ENCODE data around the gene MYBPC3.

The MYBPC3 gene

GRCh38 chr11:47342854-47343253 is 9.6 kb downstream of the MYBPC3 start:
- H4K20me1 ChIP-seq (ENCODE audit: insufficient read depth, low read length, poor library complexity, severe bottlenecking), result no peaks in the 10 kb centered on the region
- H3F3A ChIP-seq (ENCODE audit: low read depth), result no peaks in the 10 kb centered on the region
- no peaks in the 10 kb centered on the region for H3K27me3 ChIP-seq (ENCODE audit: insufficient read depth, low read length, poor library complexity, severe bottlenecking)
- no peaks in the 10 kb centered on the region for H3K9me3 ChIP-seq (ENCODE audit: insufficient read depth, low read depth, low read length)
- TF ChIP-seq EZH2phosphoT487 (IDR thresholded peaks at IDR 0.05; ENCODE audit: borderline replicate concordance), result no peak
- TF ChIP-seq CTCF (conservative IDR thresholded peaks at IDR 0.05; ENCODE audit: low read length), result no peak
- no peaks in the 10 kb centered on the region for H3K4me1 ChIP-seq (ENCODE audit: insufficient read depth, low read length, poor library complexity, severe bottlenecking)
- no peak overlapping the region for H3K4me2 ChIP-seq (ENCODE audit: low read depth, low read length, poor library complexity, severe bottlenecking)
- H3K36me3 ChIP-seq (ENCODE audit: insufficient read depth, low read length), result no peaks in the 10 kb centered on the region
- H3K9me2 ChIP-seq (replicated peaks; ENCODE audit: low read depth, low read length), result no peaks in the 10 kb centered on the region
- H3K9ac ChIP-seq (ENCODE audit: low read depth, low read length, poor library complexity, severe bottlenecking), result no peak overlapping the region
- no peaks in the 10 kb centered on the region for H3K79me2 ChIP-seq (ENCODE audit: insufficient read depth, low read length)
- no peak overlapping the region for H2AFZ ChIP-seq (ENCODE audit: low read length)
- no peak overlapping the region for H3K4me3 ChIP-seq (ENCODE audit: low read length, poor library complexity, severe bottlenecking)

DNA sequence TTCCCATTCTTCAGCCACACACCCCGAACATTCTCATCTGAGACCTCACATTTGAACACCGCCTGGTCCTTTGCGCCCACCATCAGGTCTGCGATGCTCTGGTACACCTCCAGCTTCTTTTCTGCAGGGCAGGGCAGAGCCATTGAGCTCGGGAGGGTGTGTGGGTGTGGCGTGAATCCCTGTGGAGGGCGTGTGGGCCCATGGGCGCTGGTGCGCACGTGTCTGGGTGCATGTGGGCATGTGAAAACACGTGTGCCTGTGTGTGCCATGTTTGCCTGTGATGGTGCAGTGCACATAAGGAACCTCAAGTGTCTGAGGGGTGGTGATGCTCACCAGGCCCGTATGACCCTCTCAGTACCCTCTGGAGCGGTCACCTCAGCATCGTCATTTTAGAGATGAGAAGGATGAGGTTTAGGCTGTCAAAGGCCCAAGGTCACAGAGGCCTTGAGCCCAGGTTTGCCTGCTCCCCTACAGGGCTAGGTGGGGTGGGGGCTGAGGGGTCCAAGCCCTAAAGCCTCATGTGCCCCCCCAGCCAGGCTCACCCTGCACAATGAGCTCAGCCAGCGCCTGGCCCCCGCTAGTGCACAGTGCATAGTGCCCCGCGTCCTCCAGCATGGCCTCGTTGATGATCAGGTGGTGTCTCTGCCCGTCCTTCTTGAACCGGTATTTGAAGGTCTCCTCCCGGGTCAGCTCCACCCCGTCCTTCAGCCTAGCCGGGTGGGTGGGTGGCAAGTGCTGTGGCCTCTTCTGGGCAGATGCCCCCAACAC is 10.3 kb downstream of the MYBPC3 start:
- H3K4me2 ChIP-seq (ENCODE audit: low read depth, low read length, poor library complexity, severe bottlenecking), result no peak overlapping the region
- H3K36me3 ChIP-seq (ENCODE audit: insufficient read depth, low read length), result no peaks in the 10 kb centered on the region
- TF ChIP-seq EZH2phosphoT487 (IDR thresholded peaks at IDR 0.05; ENCODE audit: borderline replicate concordance) (no peak), CTCF (conservative IDR thresholded peaks at IDR 0.05; ENCODE audit: low read length) (no peak)
- no peak overlapping the region for H2AFZ ChIP-seq (ENCODE audit: low read length)
- H3F3A ChIP-seq (ENCODE audit: low read depth), result no peaks in the 10 kb centered on the region
- H3K9me2 ChIP-seq (replicated peaks; ENCODE audit: low read depth, low read length), result no peaks in the 10 kb centered on the region
- no peak overlapping the region for H3K4me3 ChIP-seq (ENCODE audit: low read length, poor library complexity, severe bottlenecking)
- no peak overlapping the region for H3K9ac ChIP-seq (ENCODE audit: low read depth, low read length, poor library complexity, severe bottlenecking)
- H3K79me2 ChIP-seq (ENCODE audit: insufficient read depth, low read length), result no peaks in the 10 kb centered on the region
- H3K27me3 ChIP-seq (ENCODE audit: insufficient read depth, low read length, poor library complexity, severe bottlenecking), result no peaks in the 10 kb centered on the region
- no peaks in the 10 kb centered on the region for H3K4me1 ChIP-seq (ENCODE audit: insufficient read depth, low read length, poor library complexity, severe bottlenecking)
- no peaks in the 10 kb centered on the region for H4K20me1 ChIP-seq (ENCODE audit: insufficient read depth, low read length, poor library complexity, severe bottlenecking)
- no peaks in the 10 kb centered on the region for H3K9me3 ChIP-seq (ENCODE audit: insufficient read depth, low read depth, low read length)

- Histone ChIP-seq H3K36me3 (ENCODE audit: insufficient read depth, low read length) (no peaks in the 10 kb centered on the region), H3K9ac (ENCODE audit: low read depth, low read length, poor library complexity, severe bottlenecking) (no peak overlapping the region), H3F3A (ENCODE audit: low read depth) (no peaks in the 10 kb centered on the region), H3K4me3 (ENCODE audit: low read length, poor library complexity, severe bottlenecking) (no peak overlapping the region), H3K4me2 (ENCODE audit: low read depth, low read length, poor library complexity, severe bottlenecking) (no peak overlapping the region), H3K79me2 (ENCODE audit: insufficient read depth, low read length) (no peaks in the 10 kb centered on the region), H2AFZ (ENCODE audit: low read length) (no peak overlapping the region), H3K27me3 (ENCODE audit: insufficient read depth, low read length, poor library complexity, severe bottlenecking) (no peaks in the 10 kb centered on the region), H3K4me1 (ENCODE audit: insufficient read depth, low read length, poor library complexity, severe bottlenecking) (no peaks in the 10 kb centered on the region), H4K20me1 (ENCODE audit: insufficient read depth, low read length, poor library complexity, severe bottlenecking) (no peaks in the 10 kb centered on the region), H3K9me2 (replicated peaks; ENCODE audit: low read depth, low read length) (no peaks in the 10 kb centered on the region), H3K9me3 (ENCODE audit: insufficient read depth, low read depth, low read length) (no peaks in the 10 kb centered on the region)
- TF ChIP-seq CTCF (conservative IDR thresholded peaks at IDR 0.05; ENCODE audit: low read length), result no peak
- TF ChIP-seq EZH2phosphoT487 (IDR thresholded peaks at IDR 0.05; ENCODE audit: borderline replicate concordance), result no peak
Observed at GRCh38 chr11:47340980-47341775, 11.3 kb downstream of the MYBPC3 start.

Measured in Loucy (cell line).